Uterus (tissue), 2 donors: ENCODE results near the gene ARHGEF18.

Experiments used
- CTCF ChIP-seq, 4 experiments: fragments of 200-600 bp in 2 of 4; fragments of 450-650 bp in 2 of 4; sonication (generic) in 2 of 4; IDR thresholded peaks; one replicate each; pipeline ENCODE4 v1.5.1; 2016 to 2019; ENCODE audit warnings: antibody characterized with exemption in 4 of 4, mild to moderate bottlenecking in 2 of 4, moderate library complexity in 1 of 4
- POLR2A ChIP-seq, 2 donors: fragments of 450-650 bp; IDR thresholded peaks; one replicate each; pipeline ENCODE4 v1.6.1; 2016; ENCODE audit warnings: antibody characterized with exemption in 2 of 2, mild to moderate bottlenecking in 1 of 2, moderate library complexity in 1 of 2

- no peak for TF ChIP-seq CTCF (IDR thresholded peaks at IDR 0.05)
- TF ChIP-seq POLR2A (IDR thresholded peaks at IDR 0.05), result no peak
Measured at GRCh38 chr19:7372810-7373209, 24.1 kb downstream of the ARHGEF18 start.
